K562 (cell line): ENCODE results near the gene DYRK4. TPM values are rescaled to one million over a fixed set of nuclear protein-coding genes. Genes with fewer than 3 reads are reported as not detected.

Source experiments
- ATAC-seq: fragments of 200-7000 bp; cut with Tn5 transposase; 3 replicates; pipeline ENCODE4 v1.9.1; 2020; ENCODE audit warnings: moderate library complexity
- BruUV-seq: library from RNA; stranded (reverse); fragments of 400-500 nt; replicated peaks from 2 replicates; lab custom pipeline; 2021; lab: Mats Ljungman, UMichigan
- CTCF ChIA-PET: fragments of 300-600 bp; formaldehyde crosslinking; extraction: SDS; loops from one replicate; lab custom pipeline; 2021; ENCODE audit warnings: low intra/inter-chr PET ratio; lab: Yijun Ruan, JAX
- POLR2A ChIA-PET: fragments of 300-600, 350-650 bp; sonication (Branson Sonifier 250); formaldehyde crosslinking; extraction: SDS; loops from one replicate; lab custom pipeline; 2021; ENCODE audit warnings: antibody characterized with exemption, inconsistent platforms; lab: Yijun Ruan, JAX
- DNase-seq, 4 experiments: peaks; one replicate each; pipeline versions ENCODE4 v3.0.0 to v3.0.0-alpha.2; 2011 to 2018; ENCODE audit warnings: low spot score in 3 of 4, mixed read lengths in 3 of 4; ENCODE audit errors: extremely low read depth in 1 of 4
- FAIRE-seq: peaks from 2 replicates; lab custom pipeline; 2011; peaks lifted over from hg19 to GRCh38; lab: Jason Lieb, UNC
- H2AFZ ChIP-seq: 2 replicates; pipeline ENCODE4 v1.6.0; 2011; ENCODE audit warnings: low read depth, low read length, control low read depth, inconsistent platforms
- H3K27ac ChIP-seq: fragments of 200-600 bp; 3 replicates; pipeline ENCODE4 v1.8.0; 2011; ENCODE audit warnings: low read depth, mild to moderate bottlenecking, control low read depth, inconsistent platforms, low read length, moderate library complexity, mixed read lengths; ENCODE audit errors: extremely low read depth
- H3K27me3 ChIP-seq, 2 experiments: fragments of 300-600 bp in 1 of 2; 2 replicates in 1 of 2; 3 replicates in 1 of 2; pipeline versions ENCODE4 v1.6.0 to v1.8.0; 2011; ENCODE audit warnings: inconsistent platforms in 2 of 2, low read length in 2 of 2, mild to moderate bottlenecking in 1 of 2, mixed read lengths in 1 of 2, moderate library complexity in 1 of 2; ENCODE audit not compliant: control insufficient read depth in 2 of 2, insufficient read depth in 2 of 2
- H3K36me3 ChIP-seq: fragments of 300-600 bp; 3 replicates; pipeline ENCODE4 v1.8.0; 2011; ENCODE audit warnings: mild to moderate bottlenecking, low read length, inconsistent platforms; ENCODE audit not compliant: control insufficient read depth, insufficient read depth
- H3K4me1 ChIP-seq, 2 experiments: fragments of 200-600 bp in 1 of 2; replicated peaks in 1 of 2; 2 replicates in 1 of 2; 3 replicates in 1 of 2; pipeline versions ENCODE4 v1.5.1 to v1.8.0; 2011; ENCODE audit warnings: inconsistent platforms in 2 of 2, low read length in 2 of 2, mild to moderate bottlenecking in 1 of 2, mixed read lengths in 1 of 2, moderate library complexity in 1 of 2; ENCODE audit not compliant: control insufficient read depth in 2 of 2, insufficient read depth in 2 of 2
- H3K4me2 ChIP-seq: 2 replicates; pipeline ENCODE4 v1.6.1; 2011; ENCODE audit warnings: low read length, control low read depth, inconsistent platforms, mixed read lengths; ENCODE audit not compliant: insufficient read depth
- H3K4me3 ChIP-seq: fragments of 200-600 bp; sonication (generic), shearing (Covaris generic); 2 replicates; pipeline ENCODE4 v1.5.1; 2016; ENCODE audit warnings: control low read depth, inconsistent platforms
- H3K79me2 ChIP-seq: fragments of 200-600 bp; 3 replicates; pipeline ENCODE4 v1.8.0; 2011; ENCODE audit warnings: low read length, inconsistent platforms; ENCODE audit not compliant: control insufficient read depth, insufficient read depth
- H3K9ac ChIP-seq, 2 experiments: 2 replicates each; pipeline versions ENCODE4 v1.6.0 to v1.6.1; 2011; ENCODE audit warnings: low read depth in 2 of 2, low read length in 2 of 2, control low read depth in 1 of 2, inconsistent platforms in 1 of 2, mild to moderate bottlenecking in 1 of 2, mixed read lengths in 1 of 2; ENCODE audit not compliant: insufficient read depth in 1 of 2
- H3K9me1 ChIP-seq: one replicate; pipeline ENCODE4 v1.6.0; 2011; ENCODE audit warnings: inconsistent platforms, mild to moderate bottlenecking, low read length, moderate library complexity; ENCODE audit not compliant: control insufficient read depth, insufficient read depth
- H3K9me3 ChIP-seq: replicated peaks from 2 replicates; pipeline ENCODE4 v1.5.1; 2011; ENCODE audit warnings: low read depth, low read length, inconsistent platforms; ENCODE audit not compliant: control insufficient read depth, insufficient read depth
- H4K20me1 ChIP-seq: replicated peaks from 2 replicates; pipeline ENCODE4 v1.6.1; 2011; ENCODE audit warnings: low read length, inconsistent platforms, mixed read lengths; ENCODE audit not compliant: control insufficient read depth, insufficient read depth
- CTBP1 ChIP-seq: fragments of 450-650 bp; IDR thresholded peaks from 2 replicates; pipeline ENCODE4 v1.6.1; 2016; ENCODE audit warnings: borderline replicate concordance
- DIDO1 ChIP-seq: fragments of 450-650 bp; IDR thresholded peaks from 2 replicates; pipeline ENCODE4 v1.6.1; 2016; ENCODE audit warnings: low read depth, missing biosample characterization, missing genetic modification characterization
- ERF ChIP-seq: fragments of 450-650 bp; formaldehyde crosslinking; IDR thresholded peaks from 2 replicates; pipeline ENCODE4 v1.4.0; 2020; ENCODE audit warnings: mild to moderate bottlenecking, mixed read lengths
- ESRRB ChIP-seq: fragments of 250-450 bp; sonication (Bioruptor Pico); IDR thresholded peaks from 2 replicates; pipeline ENCODE4 v1.5.0; 2020; ENCODE audit warnings: mild to moderate bottlenecking, moderate library complexity, borderline replicate concordance
- KAT2B ChIP-seq: IDR thresholded peaks from one replicate; pipeline ENCODE4 v1.6.1; 2012; ENCODE audit warnings: low read depth, mild to moderate bottlenecking, control low read depth, inconsistent platforms, low read length, moderate library complexity
- SRF ChIP-seq, 2 experiments: fragments of 250-450, 450-650 bp in 1 of 2; sonication (Bioruptor Pico) in 1 of 2; sonication (generic) in 1 of 2; formaldehyde crosslinking; IDR thresholded peaks; 2 replicates each; pipeline versions ENCODE4 v1.5.0 to v1.5.1; 2020 to 2022; ENCODE audit warnings: mild to moderate bottlenecking in 1 of 2, missing genetic modification reagents in 1 of 2
- ZC3H8 ChIP-seq: fragments of 450-650 bp; IDR thresholded peaks from 2 replicates; pipeline ENCODE4 v1.6.1; 2017
- ZEB2 ChIP-seq: fragments of 450-650 bp; IDR thresholded peaks from 2 replicates; pipeline ENCODE4 v1.6.1; 2016
- ZNF124 ChIP-seq: sonication (generic); formaldehyde crosslinking; IDR thresholded peaks from 2 replicates; pipeline ENCODE4 v1.8.1; 2022; ENCODE audit warnings: missing genetic modification reagents
- ZNF232 ChIP-seq: sonication (generic); formaldehyde crosslinking; IDR thresholded peaks from 2 replicates; pipeline ENCODE4 v1.8.0; 2022; ENCODE audit warnings: mild to moderate bottlenecking, missing genetic modification reagents
- ZNF282 ChIP-seq: sonication (generic); formaldehyde crosslinking; IDR thresholded peaks from 2 replicates; pipeline ENCODE4 v1.8.1; 2023; ENCODE audit warnings: missing genetic modification reagents
- ZNF41 ChIP-seq: fragments of 250-450 bp; sonication (Bioruptor Pico); conservative IDR thresholded peaks from 2 replicates; pipeline ENCODE4 v1.4.0; 2020; ENCODE audit warnings: mild to moderate bottlenecking
- ZNF785 ChIP-seq: fragments of 250-450 bp; sonication (Bioruptor Pico); IDR thresholded peaks from 2 replicates; pipeline ENCODE4 v1.4.0; 2020; ENCODE audit warnings: mild to moderate bottlenecking
- WGBS: fragments of 100-300 bp; shearing (Covaris generic); methylation state at CpG from one replicate; pipeline ENCODE4 v1.1.6; 2016; ENCODE audit warnings: low coverage, mixed read lengths; ENCODE audit not compliant: insufficient coverage; ENCODE audit errors: missing lambda C conversion rate; 5-methylcytosine and 5-hydroxymethylcytosine counted together
- in situ Hi-C: fragments of 300-500 bp; cut with MboI; formaldehyde crosslinking; loops from 4 replicates; pipeline ENCODE4 v1.15.0; 2018; ENCODE audit warnings: inconsistent platforms, mixed read lengths
- intact Hi-C: fragments of 100-400 bp; cut with micrococcal nuclease; formaldehyde crosslinking; loops from 2 replicates; pipeline ENCODE4 v1.14.2; 2022
- polyA plus RNA-seq, 8 experiments: library from polyadenylated mRNA; depleted of rRNA in 4 of 8; stranded (reverse) in 5 of 8; unstranded in 3 of 8; fragments of >200 nt; fragmentation: Nextera tagmentation in 2 of 8; fragmentation: Illumina TruSeq in 1 of 8; extraction: Ambion mirVana in 2 of 8; extraction: Trizol in 1 of 8; gene quantifications; 2 replicates each; pipeline versions ENCODE4 v1.2.1 to v1.2.3, GENCODE V29; 2011 to 2014; ENCODE audit warnings: inconsistent platforms in 1 of 8, missing spikeins in 1 of 8
- total RNA-seq, 7 experiments: library from RNA; depleted of rRNA in 6 of 7; stranded (reverse); fragments of >200 nt in 6 of 7; fragmentation: Illumina TruSeq in 2 of 7; extraction: Trizol in 2 of 7; gene quantifications; 2 replicates each; pipeline versions ENCODE4 v1.2.1 to v1.2.3, GENCODE V29; 2011 to 2021; ENCODE audit warnings: low replicate concordance in 1 of 7
- TF ChIP-seq, protein P1 (sequence below), 3 experiments: fragments of 200-800 bp in 1 of 3; sonication (Bioruptor generic) in 1 of 3; sonication (generic) in 1 of 3; formaldehyde crosslinking in 1 of 3; IDR thresholded peaks; 2 replicates each; pipeline versions ENCODE4 v1.6.1 to v1.8.0; 2016 to 2022; ENCODE audit warnings: mild to moderate bottlenecking in 2 of 3, missing compliant biosample characterization in 2 of 3, missing genetic modification characterization in 2 of 3, missing genetic modification reagents in 1 of 3

The DYRK4 gene
- total and polyA plus RNA-seq, 9 of the 15 experiments (the other 6 are each of a cell fraction or from before 2014, with no cell fraction given), result 13.4 to 37.4 (median 22.2) TPM

DNA sequence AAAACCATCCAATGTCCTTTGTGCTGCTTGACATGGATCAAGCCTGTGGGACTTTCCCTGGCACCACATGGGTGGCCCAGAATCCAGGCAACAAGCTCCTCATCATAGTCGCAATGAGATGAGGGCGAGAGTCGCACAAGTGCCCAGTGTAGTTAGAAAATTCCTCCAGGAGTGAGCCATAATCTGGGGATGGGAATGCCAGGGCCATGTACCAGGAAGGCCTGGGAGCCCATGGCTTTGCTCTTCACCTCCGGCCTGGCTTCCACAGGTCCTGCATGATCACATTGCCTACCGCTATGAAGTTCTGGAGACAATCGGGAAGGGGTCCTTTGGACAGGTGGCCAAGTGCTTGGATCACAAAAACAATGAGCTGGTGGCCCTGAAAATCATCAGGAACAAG lies 33.9 kb downstream of the DYRK4 start (continued):
- TF ChIP-seq, protein P1, sequence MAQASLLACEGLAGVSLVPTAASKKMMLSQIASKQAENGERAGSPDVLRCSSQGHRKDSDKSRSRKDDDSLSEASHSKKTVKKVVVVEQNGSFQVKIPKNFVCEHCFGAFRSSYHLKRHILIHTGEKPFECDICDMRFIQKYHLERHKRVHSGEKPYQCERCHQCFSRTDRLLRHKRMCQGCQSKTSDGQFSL (CRISPR knock-in tag; IDR thresholded peaks at IDR 0.05), result no peak
- TF ChIP-seq, protein P1 (tag; IDR thresholded peaks at IDR 0.05), result no peak
- no peak for TF ChIP-seq ZNF282 (CRISPR knock-in tag)
- no peak for TF ChIP-seq ZNF232

DNA sequence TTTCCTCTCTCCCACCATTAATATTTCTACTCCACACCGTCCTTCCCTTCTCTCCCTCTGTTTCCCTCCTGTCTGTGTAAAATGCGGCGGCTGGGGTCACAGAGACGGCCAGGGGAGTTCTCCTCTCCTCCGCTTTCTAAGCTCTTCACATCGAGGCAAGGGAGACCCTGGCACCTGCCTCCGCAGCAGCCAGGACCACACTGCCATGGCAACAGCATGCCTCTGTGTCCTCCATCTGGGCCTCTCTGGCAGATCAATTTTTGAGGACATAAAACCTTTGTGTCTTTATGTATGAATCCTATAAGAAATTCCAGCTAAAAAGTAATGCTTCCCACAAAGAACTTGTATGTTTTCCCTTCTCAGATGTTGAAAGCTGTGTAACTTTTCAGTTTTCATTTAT lies 41.4 kb downstream of the DYRK4 start:
- Histone ChIP-seq H3K4me2 (no peak overlapping the region), H3K27me3 (peaks cover 2 to 6% of the 10 kb centered on the region in 2 experiments; a peak in 3 of 5 replicates), H4K20me1 (no peaks in the 10 kb centered on the region), H3K9me3 (no peaks in the 10 kb centered on the region), H3K79me2 (no peaks in the 10 kb centered on the region), H2AFZ (no peak overlapping the region), H3K9me1 (no peaks in the 10 kb centered on the region), H3K4me3 (no peak overlapping the region), H3K4me1 (peaks cover 0 to 4% of the 10 kb centered on the region in 2 experiments; a peak in 2 of 5 replicates), H3K9ac (no peak overlapping the region), H3K27ac (no peak overlapping the region), H3K36me3 (no peaks in the 10 kb centered on the region)
- ATAC-seq (no peak), FAIRE-seq (no peak), DNase-seq (no peak)
- POLR2A ChIA-PET, result interaction anchor here (1.2 kb wide), 1 partner anchor 45 kb away, joined by 3 read pairs; the partner anchor contains the start of genes AKAP3 and NDUFA9
- TF ChIP-seq ZNF41 (CRISPR knock-in tag) (no peak), SRF (CRISPR knock-in tag; IDR thresholded peaks at IDR 0.05) (no peak), ZEB2 (no peak), ZC3H8 (no peak), ZNF785 (no peak), KAT2B (no peak), ZNF124 (CRISPR knock-in tag) (no peak), ESRRB (CRISPR knock-in tag) (no peak), DIDO1 (tag) (no peak), CTBP1 (no peak), ERF (CRISPR knock-in tag) (no peak)
- in situ Hi-C loops (no loop called here), intact Hi-C loops (no loop called here)
- WGBS, result 0% methylated on average over 6 of the region's 7 CpGs
- CTCF ChIA-PET, result no interaction called here
- BruUV-seq, result no TSS peak
